ENCODE data around the gene NUDT14.

NUDT14 gene

DNA sequence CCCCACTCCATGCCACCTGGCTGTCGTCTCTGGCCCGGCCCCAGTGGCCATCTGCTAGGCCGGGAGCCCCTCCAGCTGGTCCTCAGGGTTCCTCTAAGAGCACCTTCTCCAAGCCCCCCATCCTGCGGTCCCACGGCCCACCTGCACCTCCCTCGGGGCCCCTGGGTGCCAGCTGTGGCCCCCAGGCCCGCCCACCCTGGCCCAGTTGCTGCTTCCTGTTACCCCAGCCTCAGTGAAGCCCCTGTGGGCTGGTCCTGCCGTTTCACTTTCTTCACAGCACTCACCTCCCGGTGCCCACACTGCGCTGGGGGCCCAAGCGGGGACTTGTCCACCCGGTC is 27.6 kb upstream of the NUDT14 start:
- H3K4me3 ChIP-seq (ENCODE audit: low read depth, low read length) = no peak overlapping the region
- DNase-seq (ENCODE audit: low read depth) = no peak
- TF ChIP-seq, protein P1, sequence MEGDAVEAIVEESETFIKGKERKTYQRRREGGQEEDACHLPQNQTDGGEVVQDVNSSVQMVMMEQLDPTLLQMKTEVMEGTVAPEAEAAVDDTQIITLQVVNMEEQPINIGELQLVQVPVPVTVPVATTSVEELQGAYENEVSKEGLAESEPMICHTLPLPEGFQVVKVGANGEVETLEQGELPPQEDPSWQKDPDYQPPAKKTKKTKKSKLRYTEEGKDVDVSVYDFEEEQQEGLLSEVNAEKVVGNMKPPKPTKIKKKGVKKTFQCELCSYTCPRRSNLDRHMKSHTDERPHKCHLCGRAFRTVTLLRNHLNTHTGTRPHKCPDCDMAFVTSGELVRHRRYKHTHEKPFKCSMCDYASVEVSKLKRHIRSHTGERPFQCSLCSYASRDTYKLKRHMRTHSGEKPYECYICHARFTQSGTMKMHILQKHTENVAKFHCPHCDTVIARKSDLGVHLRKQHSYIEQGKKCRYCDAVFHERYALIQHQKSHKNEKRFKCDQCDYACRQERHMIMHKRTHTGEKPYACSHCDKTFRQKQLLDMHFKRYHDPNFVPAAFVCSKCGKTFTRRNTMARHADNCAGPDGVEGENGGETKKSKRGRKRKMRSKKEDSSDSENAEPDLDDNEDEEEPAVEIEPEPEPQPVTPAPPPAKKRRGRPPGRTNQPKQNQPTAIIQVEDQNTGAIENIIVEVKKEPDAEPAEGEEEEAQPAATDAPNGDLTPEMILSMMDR (IDR thresholded peaks at IDR 0.05; ENCODE audit: low read depth, low read length, missing control alignments) = no peak

DNA sequence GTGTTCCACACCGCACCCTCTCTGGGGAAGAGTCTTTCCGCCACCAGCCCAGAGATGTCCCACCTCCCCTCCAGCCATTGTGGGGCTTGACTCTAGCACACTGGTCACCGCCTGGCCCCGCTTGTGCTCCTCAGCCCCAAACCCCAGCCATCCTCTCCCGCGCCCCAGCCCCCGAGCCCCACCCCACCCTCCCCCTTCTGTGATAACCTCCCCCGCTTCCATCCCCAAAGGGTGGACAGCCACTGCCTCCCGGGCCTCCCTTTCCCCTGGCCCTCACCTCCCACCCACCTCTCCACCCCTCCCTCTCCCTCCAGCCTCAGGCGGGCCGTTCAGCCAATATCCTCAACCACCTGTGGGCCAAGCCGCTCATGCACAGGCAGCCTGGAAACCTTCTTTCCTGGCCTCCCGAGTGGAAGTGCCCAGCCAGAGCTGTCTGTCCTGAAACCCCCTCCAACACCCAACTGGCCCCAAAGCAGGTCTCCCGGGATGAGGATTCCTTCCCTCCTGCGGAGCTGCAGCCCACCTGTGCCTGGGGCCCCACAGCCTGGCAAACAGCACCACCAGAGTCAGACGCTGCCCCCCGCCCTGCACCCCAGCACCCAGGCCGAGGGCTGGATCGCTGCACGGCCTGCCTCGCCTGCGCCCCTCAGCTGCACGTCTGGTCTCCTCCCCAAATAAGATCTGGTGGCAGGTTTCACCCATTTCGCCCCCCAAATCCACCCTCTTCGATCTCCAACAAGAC is 27.1 kb upstream of the NUDT14 start:
- TF ChIP-seq, protein P1 (IDR thresholded peaks at IDR 0.05; ENCODE audit: low read depth, low read length, missing control alignments) = no peak

DNA sequence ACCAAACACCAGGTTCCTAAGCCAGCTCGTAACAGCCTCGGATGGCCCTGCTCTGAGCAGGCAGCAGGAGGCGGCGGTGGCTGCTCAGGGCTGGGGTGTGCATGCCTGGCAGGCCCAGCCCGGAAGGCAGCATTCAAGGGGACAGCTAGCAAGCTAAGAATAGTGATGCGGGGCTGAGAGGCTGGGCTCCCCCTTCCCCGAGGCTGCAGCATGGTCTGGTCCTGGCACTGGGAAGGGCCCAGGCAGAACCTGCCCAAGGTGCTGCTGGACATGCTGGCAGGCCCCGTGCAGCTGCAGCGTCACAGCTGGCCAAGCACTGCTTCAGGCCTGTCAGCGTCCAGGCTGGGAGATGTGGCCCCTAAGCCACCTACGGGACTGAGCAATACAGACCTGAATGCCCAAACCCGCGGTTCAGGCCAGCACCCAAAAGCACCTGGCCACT is 26.4 kb upstream of the NUDT14 start:
- no peak for DNase-seq (ENCODE audit: low read depth)
- TF ChIP-seq, protein P1 (IDR thresholded peaks at IDR 0.05; ENCODE audit: low read depth, low read length, missing control alignments) = no peak

More for the DNA sequence above, 27.1 kb upstream of the NUDT14 start:
- no peak overlapping the region for H3K4me3 ChIP-seq (ENCODE audit: low read depth, low read length)
- no peak for DNase-seq (ENCODE audit: low read depth)

DNA sequence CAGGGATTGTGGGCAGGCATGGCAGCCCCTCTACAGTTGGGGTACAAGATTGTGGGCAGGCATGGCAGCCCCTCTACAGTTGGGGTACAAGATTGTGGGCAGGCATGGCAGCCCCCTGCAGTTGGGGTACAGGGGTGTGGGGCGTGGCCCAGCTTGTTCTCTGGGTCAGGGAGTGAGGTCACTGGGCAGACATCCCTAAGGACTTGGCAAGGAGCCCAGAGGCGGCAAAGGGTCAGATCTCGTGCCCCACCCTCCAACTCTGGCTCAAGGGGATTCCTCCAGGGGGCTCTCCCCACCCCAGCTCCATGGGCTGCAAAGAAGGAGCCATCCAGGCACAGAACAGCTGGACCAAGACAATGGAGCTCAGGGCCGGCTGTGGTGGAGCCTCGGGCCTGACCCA is 25.8 kb upstream of the NUDT14 start:
- TF ChIP-seq, protein P1 (IDR thresholded peaks at IDR 0.05; ENCODE audit: low read depth, low read length, missing control alignments) = no peak
- DNase-seq (ENCODE audit: low read depth) = no peak
- H3K4me3 ChIP-seq (ENCODE audit: low read depth, low read length) = no peak overlapping the region

More for the DNA sequence above, 26.4 kb upstream of the NUDT14 start:
- H3K4me3 ChIP-seq (ENCODE audit: low read depth, low read length) = no peak overlapping the region

DNA sequence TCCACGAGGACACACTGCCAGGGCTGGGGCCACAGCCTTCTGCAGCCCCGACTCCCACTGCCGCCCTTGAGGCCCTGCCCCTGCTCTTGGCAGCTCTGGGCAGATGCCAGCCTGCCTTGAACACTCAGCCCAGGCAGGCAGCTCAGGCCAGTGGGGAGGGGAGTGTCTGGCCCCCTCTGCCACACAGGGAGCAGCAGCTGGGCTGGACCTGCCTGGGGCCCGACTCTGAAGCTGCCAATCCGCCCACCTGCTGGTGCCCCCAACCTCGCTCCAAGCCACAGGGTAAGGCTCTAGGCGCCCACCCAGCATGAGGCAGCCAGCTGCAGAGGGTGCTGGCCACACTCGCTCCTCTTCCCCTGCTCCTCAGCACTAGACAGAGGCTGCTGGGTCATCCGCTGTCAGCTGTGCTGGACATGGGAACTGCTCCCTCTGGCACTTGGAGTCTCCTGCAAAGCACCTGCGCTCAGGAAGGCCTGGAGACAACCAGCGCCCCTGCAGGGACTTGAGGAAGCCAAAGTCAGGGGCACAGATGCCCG is 24.6 kb upstream of the NUDT14 start:
- no peak overlapping the region for H3K4me3 ChIP-seq (ENCODE audit: low read depth, low read length)
- TF ChIP-seq, protein P1 (IDR thresholded peaks at IDR 0.05; ENCODE audit: low read depth, low read length, missing control alignments) = no peak
- no peak for DNase-seq (ENCODE audit: low read depth)

DNA sequence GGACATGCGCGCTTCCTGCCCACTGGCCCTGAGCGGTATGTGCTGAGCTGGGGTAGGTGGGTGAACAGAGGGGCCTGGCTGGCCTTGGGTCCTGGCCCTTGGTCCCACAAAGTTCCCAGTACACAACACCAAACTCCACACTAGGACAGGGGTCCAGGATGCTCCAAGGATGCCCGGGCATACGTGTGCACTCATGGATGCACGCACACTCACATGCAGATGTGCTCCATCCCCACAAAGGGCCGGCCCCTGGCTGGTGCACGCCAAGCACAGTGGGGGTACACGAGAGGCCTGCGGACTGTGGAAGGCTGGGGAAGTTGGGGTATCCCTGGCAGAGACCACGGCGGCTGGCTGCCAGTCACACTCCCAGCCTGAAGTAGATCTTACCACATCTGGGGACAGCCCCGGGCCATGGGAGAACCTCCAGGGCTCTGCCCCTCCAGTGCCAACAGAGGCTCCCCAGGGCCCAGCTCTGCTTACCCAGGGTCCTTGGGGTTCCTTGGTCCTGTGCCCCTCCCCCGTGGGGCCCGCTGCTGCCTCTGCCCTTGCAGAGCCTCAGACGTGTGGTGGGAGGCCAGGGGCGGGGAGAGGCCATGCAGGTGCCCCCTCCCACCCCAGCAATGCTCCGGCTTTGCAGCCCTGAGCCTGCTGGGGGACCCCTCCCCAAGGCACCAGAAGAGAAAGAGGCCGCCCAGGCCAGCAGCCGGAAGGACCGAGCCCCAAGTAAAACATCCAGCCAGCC is 24.0 kb upstream of the NUDT14 start:
- no peak for DNase-seq (ENCODE audit: low read depth)
- no peak overlapping the region for H3K4me3 ChIP-seq (ENCODE audit: low read depth, low read length)
- TF ChIP-seq, protein P1 (IDR thresholded peaks at IDR 0.05; ENCODE audit: low read depth, low read length, missing control alignments) = no peak
